Measurements from ENCODE around the gene PIM1.
"Not testable (repeated sequence)": the region's sequence is repeated elsewhere in the genome, so short reads cannot be mapped to it uniquely, and the experiment has no call there.

The PIM1 gene

DNA sequence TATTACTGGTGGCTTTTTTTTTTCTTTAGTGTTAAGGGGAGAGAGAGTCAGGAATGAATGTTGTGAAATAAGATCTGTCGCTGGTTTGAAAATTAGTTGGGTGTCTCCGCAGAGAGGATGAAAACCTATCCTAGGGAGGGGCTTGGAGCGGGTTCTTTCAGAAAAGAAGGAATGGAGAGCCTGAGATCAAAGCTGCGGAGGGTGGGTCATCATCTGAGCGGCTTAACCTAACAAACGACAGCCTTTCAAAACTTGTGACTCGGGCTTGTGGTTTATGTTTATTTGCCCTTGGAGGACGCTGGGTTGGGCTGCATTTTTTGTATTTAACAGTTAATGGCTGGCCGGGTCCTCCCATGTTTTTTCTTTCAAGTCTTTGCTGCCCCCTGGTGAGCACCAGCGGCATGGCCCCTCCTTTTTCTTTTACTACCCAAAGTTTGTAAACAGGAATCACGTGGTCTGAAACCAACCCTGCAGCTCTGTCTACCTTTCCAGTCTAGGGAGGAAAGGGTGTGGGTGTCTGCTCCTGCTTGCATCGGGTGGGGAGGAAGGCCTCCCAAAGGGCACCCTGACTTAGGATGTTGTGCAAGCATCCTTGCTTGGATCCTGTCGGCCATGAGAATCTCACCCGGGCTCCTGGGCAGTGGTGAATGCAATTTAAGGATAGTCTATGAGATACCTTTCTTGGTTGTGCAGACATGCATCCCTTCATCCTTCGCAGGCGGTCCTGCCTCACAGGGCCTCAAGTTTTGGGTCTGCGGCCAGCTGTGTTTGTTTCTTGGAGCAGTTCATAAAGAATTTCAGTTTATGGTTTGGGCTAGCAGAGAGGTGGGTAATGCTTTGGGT, 2.2 kb downstream of the PIM1 start:
- DNase-seq: peak; percentile 97

DNA sequence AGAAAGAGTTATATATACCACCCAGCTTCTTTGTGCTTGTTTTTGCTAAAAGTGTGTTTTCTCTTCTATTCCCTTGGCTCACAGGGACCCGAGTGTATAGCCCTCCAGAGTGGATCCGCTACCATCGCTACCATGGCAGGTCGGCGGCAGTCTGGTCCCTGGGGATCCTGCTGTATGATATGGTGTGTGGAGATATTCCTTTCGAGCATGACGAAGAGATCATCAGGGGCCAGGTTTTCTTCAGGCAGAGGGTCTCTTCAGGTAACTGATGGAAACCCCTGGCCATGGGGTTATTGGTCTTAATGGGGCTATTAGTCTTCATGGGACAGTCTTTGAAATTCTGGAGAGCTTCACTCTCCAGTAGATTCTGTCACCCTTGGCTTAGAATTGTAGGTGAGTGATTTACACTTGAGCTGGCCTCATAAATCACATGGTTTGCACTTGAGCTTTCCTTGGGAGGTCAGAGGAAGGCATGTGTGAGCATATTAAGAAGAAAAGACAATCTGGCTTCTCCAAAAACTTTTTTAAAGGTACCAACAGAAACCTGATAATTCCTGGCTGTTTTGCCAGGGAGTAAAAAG, 3.0 kb downstream of the PIM1 start:
- no peak for DNase-seq

DNA sequence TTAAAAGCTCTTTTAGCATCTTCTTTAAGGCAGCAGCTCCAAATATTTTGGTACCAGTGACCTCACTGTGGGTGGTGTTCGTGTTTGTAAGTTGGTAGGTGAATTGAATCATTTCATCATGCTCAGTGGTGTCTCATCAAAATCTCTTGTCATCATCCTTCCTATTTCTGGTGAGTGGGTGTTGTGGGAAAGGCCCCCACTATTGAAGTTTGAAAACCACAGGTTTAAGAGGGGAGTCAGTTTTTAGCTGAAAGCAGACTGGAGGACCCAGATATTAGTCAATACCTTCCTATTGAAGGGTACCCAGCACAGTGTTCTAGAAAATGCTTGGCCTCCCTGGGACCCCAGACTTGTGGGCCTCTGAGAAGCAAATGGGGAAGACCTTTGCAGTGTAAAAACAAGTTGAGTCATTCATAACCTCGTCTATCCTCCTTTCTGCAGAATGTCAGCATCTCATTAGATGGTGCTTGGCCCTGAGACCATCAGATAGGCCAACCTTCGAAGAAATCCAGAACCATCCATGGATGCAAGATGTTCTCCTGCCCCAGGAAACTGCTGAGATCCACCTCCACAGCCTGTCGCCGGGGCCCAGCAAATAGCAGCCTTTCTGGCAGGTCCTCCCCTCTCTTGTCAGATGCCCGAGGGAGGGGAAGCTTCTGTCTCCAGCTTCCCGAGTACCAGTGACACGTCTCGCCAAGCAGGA, 3.7 kb downstream of the PIM1 start:
- DNase-seq: peak; percentile 56

DNA sequence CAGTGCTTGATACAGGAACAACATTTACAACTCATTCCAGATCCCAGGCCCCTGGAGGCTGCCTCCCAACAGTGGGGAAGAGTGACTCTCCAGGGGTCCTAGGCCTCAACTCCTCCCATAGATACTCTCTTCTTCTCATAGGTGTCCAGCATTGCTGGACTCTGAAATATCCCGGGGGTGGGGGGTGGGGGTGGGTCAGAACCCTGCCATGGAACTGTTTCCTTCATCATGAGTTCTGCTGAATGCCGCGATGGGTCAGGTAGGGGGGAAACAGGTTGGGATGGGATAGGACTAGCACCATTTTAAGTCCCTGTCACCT, 4.2 kb downstream of the PIM1 start:
- no peak for DNase-seq

DNA sequence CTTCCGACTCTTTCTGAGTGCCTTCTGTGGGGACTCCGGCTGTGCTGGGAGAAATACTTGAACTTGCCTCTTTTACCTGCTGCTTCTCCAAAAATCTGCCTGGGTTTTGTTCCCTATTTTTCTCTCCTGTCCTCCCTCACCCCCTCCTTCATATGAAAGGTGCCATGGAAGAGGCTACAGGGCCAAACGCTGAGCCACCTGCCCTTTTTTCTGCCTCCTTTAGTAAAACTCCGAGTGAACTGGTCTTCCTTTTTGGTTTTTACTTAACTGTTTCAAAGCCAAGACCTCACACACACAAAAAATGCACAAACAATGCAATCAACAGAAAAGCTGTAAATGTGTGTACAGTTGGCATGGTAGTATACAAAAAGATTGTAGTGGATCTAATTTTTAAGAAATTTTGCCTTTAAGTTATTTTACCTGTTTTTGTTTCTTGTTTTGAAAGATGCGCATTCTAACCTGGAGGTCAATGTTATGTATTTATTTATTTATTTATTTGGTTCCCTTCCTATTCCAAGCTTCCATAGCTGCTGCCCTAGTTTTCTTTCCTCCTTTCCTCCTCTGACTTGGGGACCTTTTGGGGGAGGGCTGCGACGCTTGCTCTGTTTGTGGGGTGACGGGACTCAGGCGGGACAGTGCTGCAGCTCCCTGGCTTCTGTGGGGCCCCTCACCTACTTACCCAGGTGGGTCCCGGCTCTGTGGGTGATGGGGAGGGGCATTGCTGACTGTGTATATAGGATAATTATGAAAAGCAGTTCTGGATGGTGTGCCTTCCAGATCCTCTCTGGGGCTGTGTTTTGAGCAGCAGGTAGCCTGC, 4.8 kb downstream of the PIM1 start:
- no peak for DNase-seq

DNA sequence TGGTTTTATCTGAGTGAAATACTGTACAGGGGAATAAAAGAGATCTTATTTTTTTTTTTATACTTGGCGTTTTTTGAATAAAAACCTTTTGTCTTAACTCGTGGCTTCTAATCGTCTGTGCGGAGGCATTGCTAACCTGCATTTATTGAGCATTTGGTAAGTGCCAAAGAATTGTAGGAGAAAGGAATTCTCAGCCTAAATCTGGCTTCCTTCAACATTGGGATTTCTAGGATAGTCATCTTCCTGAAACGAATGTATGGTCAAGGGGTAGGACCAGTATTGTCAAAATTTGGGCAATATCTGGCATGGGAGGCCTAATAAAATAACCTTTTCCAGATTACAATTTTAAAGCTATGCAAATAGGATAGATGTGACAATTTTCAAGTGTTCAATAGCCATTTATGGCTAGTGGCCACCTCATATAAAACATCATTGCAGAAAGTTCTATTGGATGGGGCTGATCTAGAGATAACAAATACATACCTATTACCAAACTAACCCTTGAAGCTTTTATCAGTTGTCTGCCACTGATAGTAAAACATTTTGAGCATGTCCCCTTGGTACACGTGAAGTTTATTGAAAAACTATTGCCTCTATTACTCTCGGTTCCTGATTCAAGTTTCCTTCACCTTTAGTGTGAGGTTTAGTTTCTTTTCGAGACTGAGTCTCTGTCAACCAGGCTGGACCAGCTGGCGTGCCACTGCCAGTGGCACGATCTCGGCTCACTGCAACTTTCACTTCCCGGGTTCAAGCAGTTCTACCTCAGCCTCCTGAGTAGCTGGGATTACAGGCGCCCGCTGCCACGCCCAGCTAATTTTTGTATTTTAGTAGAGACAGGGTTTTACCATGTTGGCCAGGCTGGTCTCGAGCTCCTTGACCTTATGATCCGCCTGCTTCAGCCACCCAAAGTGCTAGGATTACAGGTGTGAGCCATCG, 5.6 kb downstream of the PIM1 start:
- DNase-seq: no peak

DNA sequence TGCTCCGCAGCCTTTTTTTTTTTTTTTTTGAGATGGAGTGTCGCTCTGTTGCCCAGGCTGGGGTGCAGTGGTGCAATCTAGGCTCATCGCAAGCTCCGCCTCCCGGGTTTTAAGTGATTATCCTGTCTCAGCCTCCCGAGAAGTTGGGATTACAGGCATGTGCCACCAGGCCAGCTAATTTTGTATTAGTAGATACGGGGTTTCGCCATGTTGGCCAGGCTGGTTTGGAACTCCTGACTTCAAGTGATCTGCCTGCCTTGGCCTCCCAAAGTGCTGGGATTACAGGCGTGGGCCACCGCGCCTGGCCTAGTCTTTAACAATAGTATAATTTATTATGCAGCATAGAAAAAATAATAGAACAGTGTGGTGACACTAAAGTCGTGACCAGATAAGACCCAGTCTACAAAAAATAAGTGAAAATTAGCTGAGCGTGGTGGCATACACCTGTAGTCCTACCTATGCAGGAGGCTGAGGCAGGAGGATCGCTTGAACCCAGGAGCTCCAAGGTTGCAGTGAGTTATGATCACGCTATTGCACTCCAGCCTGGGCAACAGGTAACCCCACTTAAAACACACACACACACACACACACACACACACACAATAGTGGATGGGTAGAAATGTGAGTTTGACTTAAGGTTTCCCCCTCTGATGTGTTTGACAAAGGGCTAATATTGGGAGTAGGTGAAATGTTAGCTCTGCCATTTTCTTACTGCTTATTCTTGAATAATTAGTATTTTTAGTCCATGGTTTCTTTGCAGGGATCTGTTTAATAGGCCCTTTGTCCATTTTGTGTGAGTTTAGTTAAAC, 6.5 kb downstream of the PIM1 start:
- no peak for DNase-seq

DNA sequence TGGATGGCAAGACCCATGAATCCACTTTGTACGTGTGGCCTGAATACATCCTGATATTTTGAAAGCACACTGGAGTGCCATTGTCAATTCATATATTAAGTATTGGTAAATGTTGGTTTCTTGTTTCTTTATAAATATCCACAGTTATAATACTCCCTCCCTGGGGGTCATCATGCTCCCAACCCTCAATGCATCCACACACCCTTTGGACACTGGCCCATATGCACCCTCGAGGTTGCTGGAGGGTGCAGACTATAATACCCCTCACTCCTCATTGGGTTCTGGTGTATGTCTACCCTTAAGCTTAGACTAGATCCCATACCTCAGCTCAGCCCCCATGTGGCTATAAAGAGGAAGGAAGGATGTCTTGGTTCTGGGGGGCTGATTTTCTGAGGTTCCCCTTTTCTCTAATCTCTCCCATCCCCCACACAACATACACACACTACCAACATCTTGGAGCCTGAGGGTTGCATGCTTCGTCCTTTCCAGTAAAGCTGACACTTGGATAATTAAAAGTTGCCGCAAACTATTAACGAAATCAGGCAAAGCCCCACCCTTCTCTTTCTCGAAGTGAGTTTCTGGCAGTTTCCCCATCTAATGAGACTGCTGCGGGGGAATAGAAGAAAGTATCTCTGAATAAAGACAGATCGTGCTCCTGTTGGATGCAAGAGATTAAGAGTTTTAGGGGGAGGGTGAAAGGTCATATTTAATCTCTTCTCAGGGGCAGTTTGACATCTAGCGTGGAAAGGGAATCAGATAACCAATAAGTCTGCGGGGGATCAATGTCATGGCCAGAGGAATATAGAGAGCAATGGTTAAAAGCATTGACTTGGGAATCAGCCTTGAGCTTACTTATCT, 7.4 kb downstream of the PIM1 start:
- DNase-seq: no peak

DNA sequence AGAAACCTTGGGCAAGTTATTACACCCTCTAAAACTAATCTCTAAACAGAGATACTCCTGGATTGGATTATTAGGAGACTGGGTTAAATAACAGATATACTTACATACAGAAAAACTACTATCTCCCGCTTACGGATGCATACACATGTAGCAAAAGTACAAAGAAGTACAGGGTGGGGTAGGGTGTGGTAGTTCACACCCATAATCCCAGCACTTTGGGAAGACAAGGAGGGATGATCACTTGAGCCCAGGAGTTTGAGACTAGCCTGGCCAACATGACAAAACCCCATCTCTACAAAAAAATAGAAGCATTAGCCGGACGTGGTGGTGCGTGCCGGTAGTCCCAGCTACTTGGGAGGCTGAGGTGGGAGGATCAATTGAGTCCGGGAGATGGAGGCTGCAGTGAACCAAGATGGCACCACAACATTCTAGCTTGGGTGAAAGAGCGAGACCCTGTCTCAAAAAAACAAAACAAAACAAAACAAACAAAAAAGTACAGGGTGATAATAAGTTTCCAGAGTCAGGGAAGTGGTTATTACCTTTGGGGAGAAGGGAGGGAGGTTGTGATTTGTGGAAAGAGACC, 8.1 kb downstream of the PIM1 start:
- DNase-seq: no peak

DNA sequence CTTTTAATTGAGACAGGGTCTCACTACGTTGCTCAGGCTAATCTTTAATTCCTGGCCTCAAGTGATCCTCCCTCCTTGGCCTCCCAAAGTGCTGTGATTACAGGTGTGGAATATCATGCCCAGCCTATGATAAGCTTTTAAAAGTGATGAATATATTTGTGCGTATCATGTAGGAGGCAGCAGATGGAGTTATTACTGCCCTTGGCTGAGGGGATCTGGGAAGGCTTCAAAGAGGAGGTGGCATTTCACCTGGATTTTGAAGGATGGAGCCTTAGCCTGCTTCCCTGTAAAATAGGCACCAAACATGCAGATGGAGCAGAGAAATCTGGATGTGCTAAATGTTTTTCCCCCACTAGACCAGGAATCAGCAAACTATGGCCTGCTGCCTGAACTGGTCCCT, 10.1 kb downstream of the PIM1 start:
- DNase-seq: no peak

DNA sequence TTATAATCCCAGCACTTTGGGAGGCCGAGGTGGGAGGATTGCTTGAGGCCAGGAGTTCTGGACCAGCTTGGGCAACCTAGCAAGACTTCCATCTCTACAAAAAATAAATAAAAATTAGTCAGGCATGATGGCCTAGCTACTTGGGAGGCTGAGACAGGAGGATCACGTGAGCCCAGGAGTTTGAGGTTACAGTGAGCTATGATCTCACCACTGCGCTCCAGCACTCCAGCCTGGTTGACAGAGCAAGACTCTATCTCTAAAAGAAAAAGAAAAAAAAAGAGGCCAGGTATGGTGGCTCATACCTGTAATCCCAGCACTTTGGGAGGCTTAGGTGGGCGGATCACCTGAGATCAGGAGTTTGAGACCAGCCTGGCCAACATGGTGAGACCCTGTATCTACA, 10.7 kb downstream of the PIM1 start:
- not testable (repeated sequence) for DNase-seq

DNA sequence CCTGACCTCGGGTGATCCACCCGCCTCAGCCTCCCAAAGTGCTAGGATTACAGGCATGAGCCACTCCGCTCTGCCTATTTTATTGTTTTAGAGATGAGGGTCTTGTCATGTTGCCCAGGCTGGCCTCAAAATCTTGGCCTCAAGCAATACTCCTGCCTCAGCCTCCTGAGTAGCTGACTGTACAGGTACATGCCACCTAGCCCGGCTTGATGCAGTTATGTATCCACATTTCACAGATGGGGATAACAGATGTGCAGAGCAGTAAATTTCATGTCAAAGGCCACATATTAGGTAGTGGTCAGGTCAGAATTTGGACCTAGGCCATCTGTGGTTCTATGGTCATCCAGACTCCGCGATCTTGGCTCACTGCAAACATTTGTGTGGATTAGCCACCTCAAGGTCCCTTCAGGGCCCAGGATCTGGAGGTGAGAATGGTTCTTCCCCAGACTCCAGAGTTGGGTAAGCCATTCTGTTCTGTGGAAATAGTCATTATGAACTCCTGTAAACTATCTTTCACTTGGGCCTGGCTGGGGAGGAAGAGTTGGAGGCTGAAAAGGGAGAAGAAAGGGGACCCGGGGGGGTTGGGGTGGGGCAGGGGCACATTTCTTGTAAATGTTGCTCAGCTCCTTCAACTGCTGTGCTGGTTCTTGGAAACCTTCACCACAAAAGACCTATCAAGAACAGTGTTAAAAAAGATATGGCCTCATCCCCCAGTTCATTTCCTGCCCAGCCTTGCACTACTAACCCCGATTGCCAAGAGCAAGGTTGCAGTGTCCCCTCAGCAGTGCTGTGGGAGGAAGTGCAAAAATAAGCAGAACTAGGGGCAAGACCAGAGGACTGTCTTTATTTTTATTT, 13.0 kb downstream of the PIM1 start:
- DNase-seq: peak; percentile 87

DNA sequence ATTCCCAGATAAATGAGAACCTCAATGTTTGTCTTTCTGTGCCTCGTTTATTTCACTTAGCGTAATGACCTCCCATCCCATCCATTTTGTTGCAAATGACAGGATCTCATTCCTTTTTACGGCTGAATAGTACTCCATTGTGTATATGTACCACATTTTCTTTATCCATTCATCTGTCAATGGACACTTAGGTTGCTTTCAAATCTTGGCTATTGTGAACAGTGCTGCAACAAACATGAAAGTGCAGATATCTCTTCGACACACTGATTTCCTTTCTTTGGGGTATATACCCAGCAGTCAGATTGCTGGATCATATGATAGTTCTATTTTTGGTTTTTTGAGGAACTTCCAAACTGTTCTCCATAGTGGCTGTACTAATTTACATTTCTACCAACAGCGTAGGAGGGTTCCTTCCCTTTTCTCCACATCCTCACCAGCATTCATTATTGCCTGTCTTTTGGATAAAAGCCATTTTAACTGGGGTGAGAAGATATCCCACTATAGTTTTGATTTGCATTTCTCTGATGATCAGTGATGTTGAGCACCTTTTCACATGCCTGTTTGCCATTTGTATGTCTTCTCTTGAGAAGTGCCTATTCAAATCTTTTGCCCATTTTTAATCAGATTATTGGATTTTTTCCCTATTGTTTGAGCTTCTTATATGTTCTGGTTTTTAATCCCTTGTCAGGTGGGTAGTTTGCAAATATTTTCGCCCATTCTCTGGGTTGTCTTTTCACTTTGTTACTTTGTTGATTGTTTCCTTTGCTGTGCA, 16.2 kb downstream of the PIM1 start:
- not testable (repeated sequence) for DNase-seq

DNA sequence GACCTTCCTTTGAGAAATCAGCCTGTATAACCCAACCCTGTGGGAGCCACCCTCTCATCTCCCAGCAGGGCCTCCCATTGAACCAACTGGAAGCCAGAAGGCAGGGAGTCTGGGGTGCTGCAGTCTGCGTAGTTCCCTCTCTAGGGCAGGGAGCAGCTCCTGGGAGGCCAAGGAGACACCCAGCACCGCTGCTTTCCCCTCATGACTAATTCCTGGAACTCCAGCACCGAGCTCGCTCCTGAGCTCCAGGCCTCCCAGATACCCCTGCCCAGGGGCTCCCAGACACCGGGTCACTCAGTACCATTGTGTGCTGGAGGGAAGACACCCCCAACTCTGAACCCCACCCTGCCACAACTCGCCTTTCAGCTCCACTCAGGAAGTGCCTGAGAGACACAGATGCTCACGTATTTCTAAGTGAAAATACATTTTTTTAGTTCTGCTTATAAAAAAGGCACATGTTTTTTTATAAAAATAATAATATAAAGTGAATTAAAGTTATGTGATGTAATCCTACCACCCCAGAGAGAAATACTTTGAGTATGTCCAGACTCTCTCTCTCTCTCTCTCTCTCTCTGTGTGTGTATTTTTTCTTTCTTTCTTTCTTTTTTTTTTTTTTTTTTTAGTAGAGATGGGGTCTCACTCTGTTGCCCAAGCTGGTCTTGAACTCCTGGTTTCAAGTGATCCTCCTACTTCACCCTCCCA, 17.5 kb downstream of the PIM1 start:
- DNase-seq: no peak

DNA sequence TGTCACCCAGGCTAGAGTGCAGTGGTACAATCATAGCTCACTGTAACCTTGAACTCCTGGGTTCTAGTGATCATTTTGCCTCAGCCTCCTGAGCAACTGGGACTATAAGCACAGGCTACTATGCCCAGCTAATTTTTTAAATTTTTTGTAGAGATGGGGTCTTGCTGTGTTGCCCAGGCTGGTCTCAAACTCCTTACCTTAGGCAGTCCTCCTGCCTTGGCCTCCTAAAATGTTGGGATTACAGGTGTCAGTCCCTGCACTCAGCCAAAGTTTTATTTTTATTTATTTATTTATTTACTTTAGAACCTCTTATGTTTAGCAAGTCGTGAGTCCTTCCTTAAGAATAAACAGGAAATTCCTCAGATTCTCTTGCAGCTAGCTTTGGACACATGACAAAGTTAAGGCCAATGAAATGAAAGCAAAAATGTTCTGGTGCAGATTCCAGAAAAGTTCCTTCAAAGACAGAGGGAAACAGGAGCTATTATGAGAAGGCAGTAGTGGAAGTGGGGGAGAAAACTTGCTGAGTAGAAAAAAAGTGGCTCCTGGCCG, 19.1 kb downstream of the PIM1 start:
- no peak for DNase-seq

DNA sequence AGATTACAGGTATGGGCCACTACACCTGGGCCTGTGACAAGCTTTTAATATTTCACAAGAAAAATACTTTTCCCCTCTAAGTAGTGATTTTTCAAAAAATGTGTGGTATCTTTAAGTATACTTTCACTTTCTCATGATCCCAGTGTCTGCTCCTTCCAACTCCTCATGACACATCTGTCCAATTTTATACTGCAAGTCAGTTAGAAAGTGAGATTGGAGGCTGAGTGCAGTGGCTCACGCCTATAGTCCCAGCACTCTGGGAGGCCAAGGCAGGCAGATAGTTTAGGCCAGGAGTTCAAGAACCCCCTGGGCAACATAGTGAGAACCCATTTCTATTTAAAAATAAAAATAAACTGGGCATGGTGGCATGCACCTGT, 20.2 kb downstream of the PIM1 start:
- no peak for DNase-seq

DNA sequence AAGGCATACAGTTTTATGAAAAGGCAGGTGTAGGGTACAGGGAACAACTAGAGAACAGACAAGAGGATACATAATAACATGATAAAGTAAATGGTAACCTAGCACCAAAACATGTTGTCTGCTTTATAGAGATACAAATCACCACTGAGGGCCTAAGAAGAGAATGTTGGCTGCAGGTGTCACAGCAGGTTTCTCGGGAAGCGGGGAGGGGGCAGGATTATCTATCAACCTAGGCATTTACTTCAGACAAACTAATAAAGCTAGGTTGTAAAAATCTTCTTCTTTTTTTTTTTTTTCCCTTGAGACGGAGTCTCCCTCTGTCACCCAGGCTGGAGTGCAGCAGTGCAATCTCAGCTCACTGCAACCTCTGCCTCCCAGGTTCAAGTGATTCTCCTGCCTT, 22.7 kb downstream of the PIM1 start:
- no peak for DNase-seq

Measured in CD4-positive, alpha-beta T cell treated with Interleukin-10 for 1 hour (primary cell).